Raji (cell line): ENCODE measurements around the gene ZIC5.

Experiments
- POLR2A ChIP-seq: IDR thresholded peaks from 2 replicates; pipeline ENCODE4 v1.6.1; 2011; ENCODE audit warnings: low read depth, low read length, control low read depth; ENCODE audit not compliant: insufficient read depth

ZIC5 gene

DNA sequence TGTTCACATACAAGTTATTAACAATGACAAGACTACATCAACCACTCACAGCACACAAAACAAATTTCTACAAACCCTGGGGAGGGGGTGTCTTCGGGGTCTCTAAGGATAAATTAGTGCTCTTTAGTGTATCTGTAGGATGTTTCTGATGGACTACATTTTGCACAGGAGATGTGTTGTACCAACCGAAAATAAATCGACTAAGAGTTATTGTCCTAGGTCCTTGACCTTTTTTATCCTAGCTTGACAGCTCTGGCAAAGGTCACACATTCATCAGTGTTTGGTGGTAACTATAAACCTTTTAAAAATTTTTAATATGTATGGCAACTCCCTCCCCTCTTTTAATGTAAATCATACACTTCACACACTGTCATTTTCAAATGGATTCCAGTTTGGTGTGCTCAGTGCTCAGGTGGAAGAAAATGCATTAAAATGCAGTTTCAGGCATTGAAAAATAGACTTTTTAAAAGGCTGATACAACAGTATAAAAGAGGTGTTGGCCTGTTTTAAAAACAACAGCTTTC lies 7.7 kb downstream of the ZIC5 start:
- TF ChIP-seq POLR2A: no peak

- TF ChIP-seq POLR2A: no peak
Measured at GRCh38 chr13:99962242-99962641, 9.3 kb downstream of the ZIC5 start.

DNA sequence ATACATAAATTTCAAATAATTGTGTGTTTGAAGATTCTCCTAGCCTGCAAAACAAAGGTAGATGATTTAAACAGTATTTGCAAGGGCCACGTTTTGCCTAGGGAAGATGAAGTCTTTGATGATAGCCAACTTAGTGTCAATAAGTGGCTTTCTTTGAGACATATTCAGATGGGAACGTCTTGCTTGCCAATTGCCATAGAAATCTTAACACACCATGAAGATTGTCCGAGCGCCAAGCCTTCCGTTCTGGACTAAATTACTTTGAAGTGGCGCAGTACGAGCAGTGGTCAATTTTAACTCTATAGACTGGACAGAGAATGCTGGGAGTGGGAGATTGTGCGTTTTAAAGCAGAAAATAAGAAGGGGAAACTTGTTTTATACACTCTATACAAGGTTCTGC lies 9.9 kb downstream of the ZIC5 start:
- no peak for TF ChIP-seq POLR2A

GRCh38 chr13:99960663-99961311 lies 10.8 kb downstream of the ZIC5 start:
- no peak for TF ChIP-seq POLR2A

DNA sequence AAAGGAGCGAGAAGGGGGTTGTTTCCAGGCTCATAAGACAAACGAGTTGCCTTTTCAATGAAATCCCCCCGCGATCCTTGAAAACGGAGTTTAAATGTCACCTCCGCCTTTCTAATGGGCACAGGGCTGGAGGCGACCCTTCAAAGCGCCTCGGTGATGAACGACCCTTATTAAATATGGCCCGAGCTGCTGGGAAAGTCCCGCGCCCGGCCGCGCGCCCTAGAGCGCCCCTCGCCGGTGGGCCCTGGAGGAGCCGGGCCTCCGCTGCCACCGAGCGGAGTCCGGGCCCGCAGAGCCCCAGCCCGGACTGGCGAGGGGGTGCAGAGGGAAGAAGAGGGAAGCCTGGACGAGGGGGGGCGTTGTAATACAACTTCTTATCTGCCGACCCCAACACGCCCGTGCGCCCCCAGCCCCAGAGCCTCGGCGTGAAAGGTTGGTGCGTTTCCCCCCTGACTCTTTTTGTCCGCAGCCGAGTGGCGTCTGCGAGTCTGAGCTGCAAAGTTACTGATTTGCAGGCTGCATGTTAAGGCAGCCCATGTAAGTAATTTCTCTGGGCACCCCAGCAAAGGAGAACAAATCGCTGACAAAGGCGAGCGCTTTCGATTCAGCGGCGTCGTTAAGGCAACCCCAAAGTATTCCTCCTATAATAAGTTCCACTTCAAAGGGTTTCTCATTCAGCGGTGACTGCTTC lies 11.9 kb downstream of the ZIC5 start:
- no peak for TF ChIP-seq POLR2A

DNA sequence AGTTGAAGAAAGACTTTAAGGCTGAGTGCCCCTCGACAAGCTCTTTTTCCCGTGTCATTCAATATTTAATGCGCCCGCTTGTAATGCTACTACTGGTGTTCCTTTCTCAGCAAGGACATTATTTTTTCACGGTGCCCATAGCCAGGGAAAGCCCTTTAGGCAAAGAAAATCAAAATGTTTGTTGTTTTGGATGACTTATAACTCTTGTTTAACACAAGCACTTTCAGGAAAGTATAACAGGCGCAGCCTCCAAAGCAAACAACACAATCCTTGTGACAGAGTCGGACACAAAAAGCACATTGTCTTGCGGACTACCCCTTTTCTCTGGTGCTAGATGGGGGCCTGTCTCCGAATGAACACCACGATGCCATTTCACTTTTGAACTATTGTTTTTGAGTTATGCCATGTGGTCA lies 12.4 kb downstream of the ZIC5 start:
- no peak for TF ChIP-seq POLR2A

DNA sequence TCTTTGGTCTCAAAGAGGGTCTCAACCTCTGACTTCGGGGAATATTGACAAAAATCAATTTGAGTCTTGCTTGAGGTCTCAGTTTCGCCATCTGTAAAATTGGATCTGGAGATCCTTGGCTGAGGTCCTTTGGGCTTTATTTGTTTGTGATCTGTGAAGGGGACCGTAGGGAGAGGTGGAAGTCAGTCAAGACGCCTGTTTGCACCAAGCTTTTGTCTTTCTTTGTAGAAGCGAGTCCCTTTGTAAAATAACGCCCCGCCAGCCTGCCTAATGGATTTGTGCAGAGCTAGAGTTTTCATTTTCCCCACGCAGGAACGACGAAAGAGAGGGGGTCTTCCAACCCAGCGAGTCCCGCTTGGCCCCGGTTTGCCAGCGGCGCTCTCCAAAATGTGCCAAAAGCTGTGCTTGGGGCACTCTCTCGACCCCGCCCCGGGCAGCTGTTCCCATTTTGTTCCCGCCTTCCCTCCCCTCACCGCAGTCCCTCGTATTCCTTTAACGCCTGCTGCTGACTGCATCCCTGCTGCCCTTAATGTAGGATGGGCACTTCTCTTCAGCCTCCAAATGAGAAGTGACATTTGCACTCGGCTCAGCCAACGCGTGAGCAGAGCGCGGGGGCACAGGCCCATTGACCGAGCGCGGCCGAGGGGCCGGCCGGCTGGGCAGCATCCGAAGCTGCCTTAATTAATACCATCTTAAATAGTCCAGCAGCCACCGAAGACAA lies 13.0 kb downstream of the ZIC5 start:
- no peak for TF ChIP-seq POLR2A

DNA sequence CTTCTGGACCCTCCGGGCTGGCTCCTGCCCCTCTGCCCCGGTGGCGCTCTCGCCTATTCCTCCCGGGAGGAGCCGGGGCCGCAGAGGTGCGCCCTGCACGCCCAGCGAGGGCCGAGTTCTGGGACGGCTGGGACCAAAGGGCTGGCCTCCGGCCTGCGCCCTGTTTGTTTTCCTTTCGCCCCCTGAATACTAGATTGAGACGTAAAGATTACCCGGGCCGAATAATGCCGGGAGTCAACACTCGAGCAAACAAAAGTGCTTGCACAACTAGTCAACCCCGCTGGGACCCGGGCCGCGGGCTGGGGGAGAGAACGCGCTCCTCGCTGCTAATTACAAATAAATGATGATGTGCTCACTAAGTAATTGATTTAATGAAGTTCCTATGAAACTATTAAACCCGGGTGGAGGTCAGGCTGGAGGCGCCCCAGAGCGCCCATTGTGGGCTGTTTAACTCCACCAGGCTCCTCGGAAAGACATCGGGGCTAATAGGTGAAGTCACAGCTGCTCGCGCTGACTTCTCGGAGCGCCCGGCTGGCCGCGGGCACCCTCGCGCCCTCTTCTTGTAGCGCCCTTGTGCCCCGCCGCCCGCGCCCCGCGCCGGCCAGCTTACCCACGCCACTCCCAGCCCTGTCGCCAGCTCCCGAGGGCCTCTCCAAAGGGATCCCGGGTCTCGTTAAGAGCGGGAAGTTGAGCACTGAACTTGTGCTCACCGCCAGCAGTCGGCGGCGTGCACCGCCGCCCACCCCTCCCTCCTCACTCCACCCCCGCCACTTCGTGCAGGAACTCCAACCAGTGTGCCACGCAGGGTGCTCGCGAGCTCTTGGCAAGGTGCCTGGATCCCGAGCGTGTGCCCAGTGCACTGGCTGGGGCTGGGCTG lies 14.9 kb downstream of the ZIC5 start:
- TF ChIP-seq POLR2A: no peak

DNA sequence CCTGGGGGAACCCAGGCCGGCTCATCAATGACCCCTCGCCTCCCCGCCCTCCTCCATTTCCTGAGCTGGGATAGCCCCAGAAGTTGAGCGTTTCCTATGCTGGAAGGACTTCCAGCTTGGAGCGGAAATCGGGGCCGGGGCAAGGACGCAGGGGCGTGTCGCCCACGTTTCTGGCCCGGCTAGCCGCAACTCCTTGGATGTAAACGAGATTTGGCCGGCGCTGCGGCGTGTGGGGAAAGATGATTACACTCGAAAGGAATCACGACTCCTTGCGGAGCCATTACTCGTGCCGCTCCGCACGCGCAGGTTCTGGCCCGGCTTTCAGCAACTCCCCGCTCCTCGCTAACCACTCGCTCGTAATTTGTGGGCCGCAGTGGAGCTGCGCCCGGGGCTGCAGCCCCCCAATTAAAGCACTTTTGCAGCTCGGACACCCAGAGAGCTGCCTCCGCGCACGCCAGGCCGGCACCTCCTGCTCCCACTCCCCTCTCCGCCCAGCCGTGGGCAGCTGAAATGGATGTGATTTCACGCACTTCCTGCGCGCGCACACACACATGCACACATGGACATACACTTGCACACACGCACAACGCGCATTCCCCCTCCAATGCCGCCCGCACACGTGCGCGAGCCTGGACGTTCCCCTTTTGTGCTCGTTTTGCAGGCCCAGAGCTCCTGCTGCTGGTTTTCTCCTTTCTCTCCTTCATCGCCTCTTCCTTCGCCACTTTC lies 15.7 kb downstream of the ZIC5 start:
- TF ChIP-seq POLR2A: no peak

DNA sequence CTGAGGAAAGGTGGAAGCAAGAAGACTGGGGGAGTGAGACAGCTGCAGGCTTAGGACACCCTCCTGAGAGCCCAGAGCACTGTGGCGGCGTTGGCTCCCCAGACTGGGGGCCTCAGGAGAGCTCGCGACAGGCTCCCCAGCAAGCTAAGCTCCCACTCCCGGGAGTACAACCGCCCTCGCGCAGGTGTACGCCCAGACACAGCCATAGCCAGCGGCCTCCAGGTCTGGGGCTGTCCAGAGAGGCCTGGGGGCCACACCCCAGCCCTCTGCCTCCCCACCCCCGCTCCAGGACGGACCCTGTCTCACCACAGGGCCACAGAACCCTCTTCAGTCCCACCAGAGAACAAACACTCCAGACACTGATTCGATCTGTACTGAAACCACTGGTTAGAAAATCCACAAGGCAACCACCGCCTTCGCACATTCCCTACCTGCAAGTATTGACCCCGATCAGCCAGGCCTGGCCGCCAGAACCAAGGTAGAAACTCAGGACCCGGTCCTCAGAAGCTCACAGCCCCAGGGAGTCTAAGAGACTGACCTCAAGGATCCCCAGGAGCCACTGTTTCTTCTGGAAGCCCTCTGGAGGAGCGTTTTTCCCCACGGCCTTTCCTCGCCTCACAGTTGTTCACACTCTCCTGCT lies 16.3 kb downstream of the ZIC5 start:
- TF ChIP-seq POLR2A: no peak

- TF ChIP-seq POLR2A: no peak
Measured at GRCh38 chr13:99953138-99953755, 18.3 kb downstream of the ZIC5 start.

DNA sequence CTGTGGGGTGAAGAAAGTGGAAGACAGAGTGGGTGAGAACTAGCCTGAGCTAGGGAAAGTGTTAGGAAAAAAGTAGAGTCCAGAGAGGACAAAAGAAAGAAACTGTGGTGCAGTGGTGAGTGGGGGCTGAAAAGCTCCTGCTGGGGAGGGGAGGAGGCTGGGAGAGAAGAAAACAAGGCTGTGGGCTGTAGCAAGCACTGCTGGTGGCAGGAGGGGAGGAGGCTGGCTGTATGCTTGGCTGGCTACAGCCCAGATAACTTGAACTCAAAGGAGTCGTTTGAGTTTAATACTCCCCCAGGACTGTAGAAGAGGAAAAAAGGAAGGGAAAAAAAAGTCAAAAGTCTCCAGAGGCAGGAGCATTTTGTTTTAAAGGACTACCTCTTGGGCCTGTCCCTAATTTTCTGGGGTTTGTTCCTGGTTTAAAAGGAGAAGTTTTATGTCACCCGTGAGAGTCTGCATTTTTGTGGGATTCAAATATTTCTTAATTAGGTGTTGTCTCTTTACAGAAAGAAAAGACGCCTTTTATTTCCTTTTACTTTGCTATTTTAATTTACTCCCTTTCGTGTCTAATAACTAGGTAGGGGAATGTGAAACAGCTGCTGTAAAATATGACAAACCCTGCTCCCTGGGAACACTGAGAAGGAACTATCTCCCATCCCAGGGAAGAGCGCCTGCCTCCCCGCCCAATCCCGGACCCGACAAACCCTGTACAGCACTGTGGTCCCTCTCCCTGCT lies 21.7 kb downstream of the ZIC5 start:
- TF ChIP-seq POLR2A: no peak
